GM12891 (cell line): ENCODE measurements around the gene TCN2.
A peak's percentile ranks its signal among the peaks of the same experiment; 100 is the strongest.
"Not testable (repeated sequence)": the region's sequence is repeated elsewhere in the genome, so short reads cannot be mapped to it uniquely, and the experiment has no call there.

Experiments
- DNase-seq: peaks from one replicate; pipeline ENCODE4 v3.0.0; 2011; ENCODE audit warnings: low spot score; ENCODE audit not compliant: insufficient read length
- FAIRE-seq: peaks from 2 replicates; lab custom pipeline; 2011; peaks lifted over from hg19 to GRCh38; lab: Jason Lieb, UNC
- PAX5 ChIP-seq: IDR thresholded peaks from 2 replicates; pipeline ENCODE4 v1.6.1; 2011; ENCODE audit warnings: low read length, moderate library complexity, mild to moderate bottlenecking; ENCODE audit not compliant: insufficient read depth, severe bottlenecking
- POLR2A ChIP-seq: IDR thresholded peaks from 2 replicates; pipeline ENCODE4 v1.6.1; 2011; ENCODE audit warnings: low read depth, low read length, control low read depth
- POLR2AphosphoS5 ChIP-seq: IDR thresholded peaks from 2 replicates; pipeline ENCODE4 v1.6.1; 2011; ENCODE audit warnings: low read depth, low read length, control low read depth
- POU2F2 ChIP-seq: IDR thresholded peaks from 2 replicates; pipeline ENCODE4 v1.6.1; 2011; ENCODE audit warnings: low read depth, mild to moderate bottlenecking, control low read depth, low read length, moderate library complexity
- SPI1 ChIP-seq: IDR thresholded peaks from 2 replicates; pipeline ENCODE4 v1.6.1; 2011; ENCODE audit warnings: low read depth, low read length, control low read depth
- TAF1 ChIP-seq: IDR thresholded peaks from 2 replicates; pipeline ENCODE4 v1.6.1; 2011; ENCODE audit warnings: low read depth, low read length, control low read depth

The TCN2 gene

DNA sequence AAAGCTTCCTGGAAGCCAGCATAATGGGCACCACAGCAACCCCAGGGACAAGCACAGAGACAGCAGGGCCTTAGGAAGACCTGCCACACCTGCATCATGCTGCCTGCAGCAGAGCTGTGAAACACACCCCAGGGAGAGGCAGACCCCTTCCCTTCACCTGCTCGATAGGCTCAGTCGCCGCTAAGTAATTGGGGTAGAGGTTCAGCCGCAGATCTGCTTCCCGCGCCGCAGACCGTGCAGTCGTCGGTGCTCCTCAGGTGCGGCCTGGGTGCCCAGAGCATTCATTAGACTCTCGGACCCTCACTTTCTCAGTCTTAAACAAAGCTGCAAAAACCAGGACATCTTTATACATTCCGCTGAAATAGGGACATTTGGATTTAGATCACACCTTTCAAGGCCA, 57.8 kb downstream of the TCN2 start:
- no peak for DNase-seq

DNA sequence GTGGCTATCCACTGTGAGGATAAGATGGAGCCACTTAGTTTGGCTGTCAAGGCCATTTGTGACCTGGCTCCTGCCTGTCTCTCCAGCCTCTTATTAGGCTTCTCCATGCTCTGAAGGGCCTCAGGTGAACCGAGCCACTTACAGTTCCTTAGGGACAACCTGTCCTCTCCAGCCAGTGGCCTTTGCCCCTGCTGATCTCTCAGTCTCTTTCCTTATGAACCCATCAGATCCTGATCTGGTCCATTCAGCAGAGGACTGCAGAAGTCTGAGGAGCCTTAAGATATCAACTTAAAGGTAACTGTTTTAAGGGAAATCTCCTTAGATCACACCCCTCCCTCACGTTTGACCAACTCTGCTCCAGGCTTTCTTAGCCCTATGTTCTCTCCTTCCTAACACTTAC, 58.3 kb downstream of the TCN2 start:
- FAIRE-seq (no peak), DNase-seq (no peak)
- TF ChIP-seq TAF1, result no peak
- no peak for TF ChIP-seq POLR2AphosphoS5
- no peak for TF ChIP-seq POU2F2
- no peak for TF ChIP-seq PAX5
- no peak for TF ChIP-seq POLR2A
- no peak for TF ChIP-seq SPI1

More for the DNA sequence above, 57.8 kb downstream of the TCN2 start:
- TF ChIP-seq PAX5 (no peak), POLR2AphosphoS5 (no peak), SPI1 (no peak), POU2F2 (no peak), TAF1 (no peak), POLR2A (no peak)
- FAIRE-seq, result no peak

DNA sequence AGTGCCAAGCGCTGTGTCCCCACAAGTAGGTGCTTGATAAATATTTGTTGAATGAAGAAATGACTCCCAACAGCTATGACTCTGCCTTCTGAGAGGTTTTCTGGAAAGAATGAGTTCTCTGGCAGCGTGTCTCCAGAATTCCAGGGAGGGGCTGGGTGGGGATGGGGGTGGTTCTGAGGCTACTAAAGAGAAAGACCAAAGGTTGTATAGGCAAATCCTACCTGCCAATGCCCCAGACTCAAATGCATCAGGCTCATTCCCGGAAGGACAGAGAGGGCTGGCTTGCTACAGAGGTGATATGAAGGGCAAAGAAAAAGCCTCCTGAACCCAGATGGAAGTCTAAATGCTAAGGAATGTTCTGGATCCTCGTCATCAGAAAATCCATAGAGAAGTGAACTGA, 58.8 kb downstream of the TCN2 start:
- FAIRE-seq (no peak), DNase-seq (no peak)
- no peak for TF ChIP-seq POLR2A
- no peak for TF ChIP-seq POU2F2
- TF ChIP-seq POLR2AphosphoS5, result no peak
- TF ChIP-seq TAF1, result no peak
- TF ChIP-seq PAX5, result no peak
- no peak for TF ChIP-seq SPI1

DNA sequence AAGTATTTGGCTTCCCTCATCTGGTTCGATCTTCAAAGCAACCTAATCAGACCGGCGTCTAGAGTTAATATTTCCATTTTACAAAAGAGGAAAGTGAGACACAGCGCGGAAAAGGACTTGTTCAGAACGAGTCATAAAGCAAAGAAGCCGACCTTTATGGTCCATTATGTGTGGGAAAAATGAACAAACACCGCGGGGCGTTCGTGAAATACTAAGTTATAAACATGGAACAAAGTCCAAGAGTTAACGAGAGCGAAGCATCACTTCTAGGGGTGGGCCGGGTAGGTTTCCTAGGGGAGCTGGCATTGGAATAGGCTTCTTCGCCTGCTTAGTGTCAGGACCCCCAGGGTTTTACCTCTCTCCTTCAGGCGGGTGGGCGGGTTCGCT, 60.1 kb downstream of the TCN2 start:
- no peak for FAIRE-seq
- DNase-seq, result no peak
- TF ChIP-seq POLR2AphosphoS5 (no peak), PAX5 (no peak), SPI1 (no peak), TAF1 (no peak), POU2F2 (no peak), POLR2A (no peak)

DNA sequence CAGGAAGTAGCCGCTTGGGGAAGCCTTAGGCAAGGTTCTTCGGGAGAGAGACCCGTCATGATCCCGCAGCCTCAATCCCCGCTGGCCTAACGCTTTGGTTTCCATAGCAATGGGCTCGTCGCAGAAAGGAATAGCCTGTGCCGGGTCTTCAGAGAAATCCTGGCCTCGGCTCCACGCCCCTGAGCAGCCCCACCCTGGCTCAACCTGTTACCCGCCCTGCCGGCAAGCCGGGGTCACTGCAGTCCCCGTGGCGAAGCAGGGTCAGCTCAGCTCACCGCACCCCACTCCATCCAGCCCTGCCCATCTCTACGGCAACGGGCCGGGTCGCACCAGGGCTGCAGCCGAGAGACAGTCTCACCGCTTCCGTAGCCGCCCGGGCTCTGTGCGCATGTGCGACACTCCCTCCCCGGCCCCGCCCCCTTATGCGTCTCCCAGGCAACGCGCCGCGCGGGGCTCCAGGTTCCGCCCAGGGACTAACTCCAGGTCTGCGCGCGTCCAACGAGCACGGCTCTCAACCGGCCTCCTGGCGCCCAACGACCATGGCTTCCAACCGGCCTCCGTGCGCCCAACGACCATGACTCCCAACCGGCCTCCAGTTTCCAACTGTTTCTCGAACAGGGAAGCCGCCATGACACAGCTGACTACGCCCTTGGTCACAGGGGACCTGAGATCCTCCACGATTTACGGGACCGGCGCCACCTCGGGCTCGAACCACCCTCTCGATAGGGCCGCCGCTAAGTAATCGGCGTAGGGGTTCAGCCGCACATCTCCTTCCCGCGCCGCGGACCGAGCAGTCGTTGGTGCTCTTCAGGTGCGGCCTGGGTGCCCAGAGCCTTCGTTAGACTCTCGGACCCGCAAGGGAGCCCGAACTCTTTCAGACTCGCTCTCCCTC, 60.8 kb downstream of the TCN2 start, which contains the start of gene DUSP18:
TSS of gene DUSP18 (minus strand) at position 382 of the 892 bp plus-strand sequence. CDS start 3,872 bp downstream, outside the sequence.
- FAIRE-seq (peak; percentile 98), DNase-seq (peak; percentile 99)
- TF ChIP-seq POLR2A, result no peak
- no peak for TF ChIP-seq POLR2AphosphoS5
- TF ChIP-seq SPI1, result peak; percentile 40
- no peak for TF ChIP-seq TAF1

DNA sequence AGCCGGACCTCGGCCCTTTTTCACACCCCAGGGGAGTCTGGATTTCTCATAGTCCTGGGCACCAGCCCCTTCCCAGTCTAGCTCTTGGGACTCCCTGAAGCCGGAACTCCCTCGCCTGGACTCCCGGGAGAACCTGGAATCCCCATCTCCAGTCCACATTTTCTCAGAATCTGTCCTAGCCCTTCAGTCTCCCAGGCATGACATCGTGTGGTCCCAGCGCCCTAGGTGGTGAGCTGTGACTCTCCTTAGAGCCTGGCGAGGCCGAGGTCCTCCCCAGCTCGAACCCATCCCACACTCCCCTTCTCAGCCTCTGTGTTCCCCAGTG, 61.4 kb downstream of the TCN2 start:
- TF ChIP-seq SPI1, result no peak
- no peak for TF ChIP-seq POLR2AphosphoS5
- no peak for TF ChIP-seq PAX5
- no peak for TF ChIP-seq POU2F2
- no peak for TF ChIP-seq POLR2A
- no peak for TF ChIP-seq TAF1
- peak; percentile 5 for FAIRE-seq
- no peak for DNase-seq

DNA sequence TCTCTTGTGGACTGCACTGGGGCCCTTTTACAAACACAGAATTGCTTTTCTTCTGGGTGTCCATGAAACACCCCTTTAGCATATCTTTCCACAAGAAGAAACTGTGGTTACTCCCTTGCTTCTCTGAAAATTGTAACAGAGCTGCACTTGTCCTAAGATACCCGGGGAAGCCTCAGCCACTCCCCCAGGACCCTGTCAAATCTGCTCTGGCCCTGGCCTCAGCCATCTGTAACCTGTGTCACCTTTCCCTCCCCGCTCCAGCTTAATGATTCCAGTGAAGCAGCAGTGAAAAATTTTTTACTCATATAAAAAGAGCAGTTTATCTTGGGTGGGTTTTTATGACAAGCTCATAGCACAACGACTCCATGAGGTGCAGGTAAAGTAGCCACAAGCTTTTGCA, 64.1 kb downstream of the TCN2 start:
- TF ChIP-seq SPI1 (no peak), POLR2AphosphoS5 (no peak), POLR2A (no peak), POU2F2 (no peak), PAX5 (no peak), TAF1 (no peak)
- DNase-seq (no peak), FAIRE-seq (no peak)

DNA sequence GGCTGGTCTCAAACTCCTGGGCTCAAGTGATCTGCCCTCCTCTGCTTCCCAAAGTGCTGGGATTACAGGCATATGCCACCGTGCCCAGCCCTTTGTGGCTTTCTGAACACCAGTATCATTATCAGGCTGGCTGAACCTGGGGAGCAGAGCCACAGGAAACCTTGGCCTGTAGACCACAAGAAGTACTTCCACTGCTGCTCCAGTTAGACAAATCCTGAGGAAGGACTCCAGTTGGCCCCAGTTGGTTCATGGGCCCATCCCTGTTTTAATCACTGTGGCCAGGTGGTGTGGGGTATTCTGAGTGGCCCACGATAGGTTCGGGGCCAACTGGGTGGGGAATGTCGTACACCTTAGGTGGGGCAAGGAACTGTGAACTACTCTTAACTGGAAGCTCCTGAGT, 66.2 kb downstream of the TCN2 start:
- TF ChIP-seq SPI1 (no peak), POU2F2 (no peak), PAX5 (no peak), TAF1 (no peak), POLR2A (no peak), POLR2AphosphoS5 (no peak)
- FAIRE-seq (no peak), DNase-seq (no peak)

DNA sequence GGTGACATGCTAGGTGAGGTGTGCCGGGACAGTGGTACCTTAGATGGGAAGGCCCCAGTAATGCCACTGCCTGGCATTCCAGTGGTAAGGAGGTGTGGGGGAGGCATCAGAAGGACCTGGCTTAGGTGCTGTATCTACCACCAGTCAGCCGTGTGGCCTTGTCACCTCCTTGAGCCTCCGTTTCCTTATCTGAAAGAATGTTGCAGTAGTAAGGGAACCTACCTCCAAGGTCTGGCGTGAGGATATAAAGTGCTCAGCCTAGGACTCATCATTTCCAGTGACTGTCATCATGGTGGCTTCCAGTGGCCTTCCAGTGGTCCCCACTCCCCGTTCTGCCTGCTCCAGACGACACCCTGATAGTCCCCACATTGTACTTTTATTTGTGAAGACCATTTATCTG, 67.5 kb downstream of the TCN2 start:
- DNase-seq, result no peak
- TF ChIP-seq TAF1 (no peak), POLR2A (no peak), SPI1 (no peak), PAX5 (no peak), POU2F2 (no peak), POLR2AphosphoS5 (no peak)
- FAIRE-seq, result no peak

DNA sequence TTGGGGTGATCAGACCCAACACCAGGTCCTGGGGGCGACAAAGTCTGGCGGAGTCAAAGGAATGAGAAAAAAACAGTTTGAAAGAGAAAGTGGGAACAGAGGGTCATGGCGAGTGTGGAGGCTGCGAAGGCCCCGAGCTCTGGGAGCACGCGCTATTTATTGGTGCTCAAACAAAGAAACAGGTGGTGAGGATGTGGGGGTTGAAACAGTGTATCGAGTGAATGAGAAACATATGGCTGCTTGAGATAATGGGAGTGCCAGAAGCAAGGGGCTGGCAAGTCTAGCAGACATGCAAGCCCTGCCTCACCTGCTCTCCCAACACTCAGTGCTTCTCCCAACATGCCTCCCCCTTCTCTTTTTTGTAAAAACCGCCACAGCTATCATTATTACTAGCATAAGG, 68.5 kb downstream of the TCN2 start:
- no peak for DNase-seq
- FAIRE-seq, result no peak
- TF ChIP-seq POU2F2 (no peak), TAF1 (no peak), SPI1 (no peak), PAX5 (no peak), POLR2A (no peak), POLR2AphosphoS5 (no peak)

DNA sequence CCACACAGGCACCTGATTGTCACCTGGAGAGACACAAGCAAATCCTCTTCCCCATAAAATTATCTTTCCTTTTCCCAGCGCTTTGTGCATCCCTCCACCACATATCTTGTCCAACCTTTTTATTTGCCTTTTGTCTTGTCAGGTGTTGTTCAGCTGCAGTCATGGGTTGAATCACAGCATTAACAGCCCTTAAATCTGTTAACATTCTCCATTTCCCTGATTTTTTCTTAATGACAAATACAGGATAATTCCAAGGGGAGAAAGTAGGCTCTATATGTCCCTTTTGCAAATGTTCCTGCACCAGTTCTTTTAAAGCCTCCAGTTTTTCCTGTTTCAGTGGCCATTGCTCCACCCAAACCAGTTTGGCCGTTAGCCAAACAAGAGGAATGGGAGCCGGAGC, 69.6 kb downstream of the TCN2 start:
- DNase-seq, FAIRE-seq: not testable (repeated sequence)
